ENCODE data around the gene RHEBL1.

DNA sequence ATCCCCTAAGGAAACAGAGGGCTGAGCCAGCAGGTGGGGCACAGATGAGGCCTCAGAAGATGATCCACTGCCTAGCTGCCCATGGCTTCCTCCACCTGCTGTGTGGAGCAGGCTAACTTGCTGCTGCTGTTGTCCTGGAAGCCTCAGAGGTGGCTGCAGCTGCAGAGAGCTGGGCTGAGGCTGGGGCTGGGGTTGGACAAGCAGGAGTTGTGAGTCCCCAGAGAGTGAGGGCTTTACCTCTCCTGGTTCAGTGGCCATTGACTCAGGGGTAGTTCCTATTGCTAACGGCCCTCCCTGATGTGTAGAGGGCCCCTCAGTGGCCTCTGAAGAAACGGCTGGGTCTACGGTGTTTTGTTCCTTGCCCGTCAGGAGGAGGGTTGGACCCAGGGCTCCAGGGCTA lies 37.5 kb downstream of the RHEBL1 start:
- TF ChIP-seq POLR2AphosphoS5 (IDR thresholded peaks at IDR 0.05), result no peak
- TF ChIP-seq POLR2A (IDR thresholded peaks at IDR 0.05), result no peak

Measured in upper lobe of left lung (tissue), 4 donors.